Measurements from ENCODE around the gene MED15. TPM values are rescaled to one million over a fixed set of nuclear protein-coding genes. Genes with fewer than 3 reads are reported as not detected.

MED15 gene
- total RNA-seq, 1 experiment from 2014 or later, result 87.9 TPM

DNA sequence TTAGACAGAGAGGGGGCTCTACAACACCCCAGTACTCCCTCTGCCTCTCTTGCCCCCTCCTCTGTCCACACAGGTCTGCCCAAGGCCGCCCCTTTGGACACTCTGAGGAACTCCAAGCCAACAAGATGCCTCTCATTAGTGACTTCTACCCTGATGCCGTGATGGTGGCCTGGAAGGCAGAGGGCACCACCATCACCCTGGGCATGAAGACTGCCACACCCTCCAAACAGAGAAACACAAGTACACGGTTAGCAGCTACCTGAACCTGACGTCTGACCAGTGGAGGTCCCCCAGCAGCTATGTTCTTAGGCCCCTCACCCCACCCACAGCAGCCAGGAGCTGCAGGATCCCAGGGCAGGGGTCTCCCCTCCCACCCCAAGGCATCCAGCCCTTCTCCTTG is 125.1 kb downstream of the MED15 start:
- Histone ChIP-seq H2AFZ (no peak overlapping the region), H3K9me3 (ENCODE audit: insufficient read depth, low read depth) (no peaks in the 10 kb centered on the region), H3K27ac (no peak overlapping the region), H3K4me2 (no peak overlapping the region), H3F3A (ENCODE audit: insufficient read depth, low read depth) (no peaks in the 10 kb centered on the region), H3K27me3 (ENCODE audit: insufficient read depth, low read depth) (peaks cover 4% of the 10 kb centered on the region; the same call in 1 of the 2 replicates), H3K79me2 (ENCODE audit: low read depth) (no peaks in the 10 kb centered on the region), H3K4me1 (replicated peaks; ENCODE audit: insufficient read depth) (no peaks in the 10 kb centered on the region), H3K9me2 (ENCODE audit: insufficient read depth) (no peaks in the 10 kb centered on the region), H3K4me3 (no peak overlapping the region), H4K20me1 (ENCODE audit: insufficient read depth) (no peaks in the 10 kb centered on the region), H3K36me3 (ENCODE audit: low read depth) (no peaks in the 10 kb centered on the region)
- intact Hi-C loops (cut with micrococcal nuclease; ENCODE audit: unreplicated experiment), result no loop called here
- TF ChIP-seq, protein P1, sequence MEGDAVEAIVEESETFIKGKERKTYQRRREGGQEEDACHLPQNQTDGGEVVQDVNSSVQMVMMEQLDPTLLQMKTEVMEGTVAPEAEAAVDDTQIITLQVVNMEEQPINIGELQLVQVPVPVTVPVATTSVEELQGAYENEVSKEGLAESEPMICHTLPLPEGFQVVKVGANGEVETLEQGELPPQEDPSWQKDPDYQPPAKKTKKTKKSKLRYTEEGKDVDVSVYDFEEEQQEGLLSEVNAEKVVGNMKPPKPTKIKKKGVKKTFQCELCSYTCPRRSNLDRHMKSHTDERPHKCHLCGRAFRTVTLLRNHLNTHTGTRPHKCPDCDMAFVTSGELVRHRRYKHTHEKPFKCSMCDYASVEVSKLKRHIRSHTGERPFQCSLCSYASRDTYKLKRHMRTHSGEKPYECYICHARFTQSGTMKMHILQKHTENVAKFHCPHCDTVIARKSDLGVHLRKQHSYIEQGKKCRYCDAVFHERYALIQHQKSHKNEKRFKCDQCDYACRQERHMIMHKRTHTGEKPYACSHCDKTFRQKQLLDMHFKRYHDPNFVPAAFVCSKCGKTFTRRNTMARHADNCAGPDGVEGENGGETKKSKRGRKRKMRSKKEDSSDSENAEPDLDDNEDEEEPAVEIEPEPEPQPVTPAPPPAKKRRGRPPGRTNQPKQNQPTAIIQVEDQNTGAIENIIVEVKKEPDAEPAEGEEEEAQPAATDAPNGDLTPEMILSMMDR (conservative IDR thresholded peaks at IDR 0.05), result no peak
- no peak for TF ChIP-seq EZH2 (IDR thresholded peaks at IDR 0.05; ENCODE audit: low read depth)
- BruUV-seq (replicated peaks), result no TSS peak
- ChIA-PET POLR2A (ENCODE audit: unreplicated experiment) (interaction anchor here (0.5 to 0.6 kb wide), 2 partner anchors 19 to 65 kb away, joined by 3 to 4 read pairs; no protein-coding TSS in a partner anchor), CTCF (no interaction called here)
- DNase-seq, result no peak

DNA sequence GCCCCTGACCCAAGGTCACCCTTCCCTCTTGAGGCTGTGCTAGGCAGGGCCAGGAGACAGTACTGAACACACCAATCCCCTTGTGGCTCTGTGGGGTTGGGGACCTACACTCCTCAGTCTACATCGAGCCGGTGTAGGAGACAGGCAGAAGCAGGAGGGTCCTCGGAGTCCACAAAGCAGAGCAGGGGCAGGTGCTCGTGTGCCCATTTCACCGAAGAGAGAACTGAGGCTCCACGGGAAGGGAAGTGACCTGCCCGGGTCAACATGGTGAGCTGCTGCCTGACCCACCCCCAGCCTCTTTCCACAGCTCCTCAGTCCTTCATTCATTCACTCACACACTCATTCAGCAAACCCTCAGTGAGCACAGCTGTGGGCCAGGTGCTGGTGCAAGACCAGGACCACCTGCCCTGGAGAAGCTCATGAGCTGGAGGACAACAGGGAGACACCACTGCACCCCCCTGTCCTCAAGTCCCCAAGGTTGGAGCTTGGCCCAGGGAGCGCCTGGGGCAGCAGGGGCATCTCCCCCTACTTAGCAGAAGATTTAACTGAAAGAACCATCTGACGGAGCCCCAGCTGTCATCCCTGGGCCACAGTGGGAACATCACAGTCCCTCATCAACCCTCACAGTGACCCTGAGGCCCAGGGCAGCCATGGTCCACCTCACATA is 127.3 kb downstream of the MED15 start:
- H3K9me2 ChIP-seq (ENCODE audit: insufficient read depth), result no peaks in the 10 kb centered on the region
- H3K4me2 ChIP-seq, result no peak overlapping the region
- CTCF ChIA-PET, result no interaction called here
- H4K20me1 ChIP-seq (ENCODE audit: insufficient read depth), result no peaks in the 10 kb centered on the region
- H3K79me2 ChIP-seq (ENCODE audit: low read depth), result no peaks in the 10 kb centered on the region
- intact Hi-C loops (cut with micrococcal nuclease; ENCODE audit: unreplicated experiment), result no loop called here
- DNase-seq, result no peak
- H3K27me3 ChIP-seq (ENCODE audit: insufficient read depth, low read depth), result no peaks in the 10 kb centered on the region
- H3K9me3 ChIP-seq (ENCODE audit: insufficient read depth, low read depth), result no peaks in the 10 kb centered on the region
- TF ChIP-seq, protein P1 (conservative IDR thresholded peaks at IDR 0.05), result no peak
- TF ChIP-seq EZH2 (IDR thresholded peaks at IDR 0.05; ENCODE audit: low read depth), result no peak
- no peaks in the 10 kb centered on the region for H3K4me1 ChIP-seq (replicated peaks; ENCODE audit: insufficient read depth)
- POLR2A ChIA-PET (ENCODE audit: unreplicated experiment), result no interaction called here
- no peaks in the 10 kb centered on the region for H3K36me3 ChIP-seq (ENCODE audit: low read depth)
- no peak overlapping the region for H2AFZ ChIP-seq
- BruUV-seq (replicated peaks), result no TSS peak
- H3K4me3 ChIP-seq, result no peak overlapping the region
- no peaks in the 10 kb centered on the region for H3F3A ChIP-seq (ENCODE audit: insufficient read depth, low read depth)
- no peak overlapping the region for H3K27ac ChIP-seq

DNA sequence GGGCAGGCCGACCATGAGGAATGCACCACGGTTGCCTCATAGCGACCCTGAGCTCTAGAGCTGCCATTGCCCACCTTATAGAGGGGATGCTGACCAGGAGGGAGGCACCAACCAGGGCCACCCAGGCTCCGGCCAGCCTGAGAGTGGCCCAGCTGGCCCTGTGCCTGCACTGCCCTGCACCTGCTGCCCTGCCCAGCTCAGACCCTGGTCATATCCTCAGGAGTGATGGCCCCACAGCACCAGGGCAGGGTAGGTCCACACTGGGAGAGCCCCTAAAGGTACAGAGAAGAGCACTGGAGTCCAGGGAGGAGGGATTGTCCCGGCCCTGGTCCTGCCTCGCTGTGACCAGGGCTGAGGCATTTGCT is 127.8 kb downstream of the MED15 start:
- POLR2A ChIA-PET (ENCODE audit: unreplicated experiment), result no interaction called here
- no peak for DNase-seq
- no TSS peak for BruUV-seq (replicated peaks)
- TF ChIP-seq, protein P1 (conservative IDR thresholded peaks at IDR 0.05), result no peak
- no peak for TF ChIP-seq EZH2 (IDR thresholded peaks at IDR 0.05; ENCODE audit: low read depth)
- Histone ChIP-seq H4K20me1 (ENCODE audit: insufficient read depth) (no peaks in the 10 kb centered on the region), H3K36me3 (ENCODE audit: low read depth) (no peaks in the 10 kb centered on the region), H2AFZ (no peak overlapping the region), H3K4me1 (replicated peaks; ENCODE audit: insufficient read depth) (no peaks in the 10 kb centered on the region), H3F3A (ENCODE audit: insufficient read depth, low read depth) (no peaks in the 10 kb centered on the region), H3K4me3 (no peak overlapping the region), H3K9me2 (ENCODE audit: insufficient read depth) (no peaks in the 10 kb centered on the region), H3K27ac (no peak overlapping the region), H3K27me3 (ENCODE audit: insufficient read depth, low read depth) (no peaks in the 10 kb centered on the region), H3K79me2 (ENCODE audit: low read depth) (no peaks in the 10 kb centered on the region), H3K9me3 (ENCODE audit: insufficient read depth, low read depth) (no peaks in the 10 kb centered on the region), H3K4me2 (no peak overlapping the region)
- CTCF ChIA-PET, result no interaction called here
- intact Hi-C loops (cut with micrococcal nuclease; ENCODE audit: unreplicated experiment), result no loop called here

All from PC-9 (cell line).